ENCODE results near the gene BICD1.
"Not testable (repeated sequence)": the region's sequence is repeated elsewhere in the genome, so short reads cannot be mapped to it uniquely, and the experiment has no call there.

The BICD1 gene

DNA sequence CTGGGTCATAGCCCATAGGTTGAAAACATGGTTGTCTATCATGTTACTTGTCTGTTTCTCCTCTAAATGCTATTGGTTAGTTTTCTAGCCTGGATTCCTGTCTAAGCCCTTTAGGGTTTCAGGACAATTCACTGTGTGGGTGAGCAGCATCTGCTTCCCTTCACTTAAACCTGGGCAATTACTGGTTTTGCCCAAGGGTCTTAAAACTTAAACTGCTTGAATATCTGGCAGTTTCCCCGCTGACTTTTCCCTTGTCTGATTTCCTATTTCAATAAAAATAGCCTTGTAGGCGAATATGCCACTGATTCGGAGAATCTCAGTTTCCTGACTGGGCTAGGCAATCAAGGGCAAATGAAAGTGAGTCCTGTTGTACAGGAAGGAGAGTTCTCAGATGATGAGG is 154.0 kb downstream of the BICD1 start:
- Histone ChIP-seq H3K9ac (ENCODE audit: low read length) (no peak overlapping the region), H3K4me1 (ENCODE audit: control insufficient read depth, insufficient read depth, low read length) (no peaks in the 10 kb centered on the region), H3K4me3 (ENCODE audit: low read length) (no peak overlapping the region), H3K9me3 (ENCODE audit: control insufficient read depth, low read length) (no peaks in the 10 kb centered on the region), H3K27me3 (ENCODE audit: control insufficient read depth, insufficient read depth, low read length) (no peaks in the 10 kb centered on the region), H3K36me3 (ENCODE audit: control insufficient read depth, insufficient read depth, low read length) (no peaks in the 10 kb centered on the region)

DNA sequence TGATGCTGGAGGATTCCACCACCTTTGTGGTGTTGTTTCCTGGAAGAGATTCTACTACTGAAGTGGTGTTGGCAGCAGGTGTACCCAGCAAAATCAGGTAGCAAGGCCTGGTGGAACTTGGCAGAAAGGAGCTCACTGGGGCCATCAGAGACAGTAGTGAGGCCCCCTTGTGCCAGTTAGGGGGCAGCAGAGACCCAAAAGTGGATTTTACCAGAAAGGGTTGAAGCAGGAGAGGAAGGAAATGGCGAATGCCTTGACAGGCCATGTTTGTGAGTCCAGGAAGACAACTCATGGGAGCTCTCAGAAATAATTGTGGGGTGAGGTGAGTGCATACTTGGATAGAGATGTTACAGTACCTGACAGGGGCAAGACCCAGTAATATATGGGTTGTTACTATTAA is 155.0 kb downstream of the BICD1 start:
- no peak overlapping the region for H3K4me3 ChIP-seq (ENCODE audit: low read length)
- H3K36me3 ChIP-seq (ENCODE audit: control insufficient read depth, insufficient read depth, low read length) = no peaks in the 10 kb centered on the region
- no peak overlapping the region for H3K9ac ChIP-seq (ENCODE audit: low read length)
- no peaks in the 10 kb centered on the region for H3K4me1 ChIP-seq (ENCODE audit: control insufficient read depth, insufficient read depth, low read length)
- no peaks in the 10 kb centered on the region for H3K9me3 ChIP-seq (ENCODE audit: control insufficient read depth, low read length)
- H3K27me3 ChIP-seq (ENCODE audit: control insufficient read depth, insufficient read depth, low read length) = no peaks in the 10 kb centered on the region

DNA sequence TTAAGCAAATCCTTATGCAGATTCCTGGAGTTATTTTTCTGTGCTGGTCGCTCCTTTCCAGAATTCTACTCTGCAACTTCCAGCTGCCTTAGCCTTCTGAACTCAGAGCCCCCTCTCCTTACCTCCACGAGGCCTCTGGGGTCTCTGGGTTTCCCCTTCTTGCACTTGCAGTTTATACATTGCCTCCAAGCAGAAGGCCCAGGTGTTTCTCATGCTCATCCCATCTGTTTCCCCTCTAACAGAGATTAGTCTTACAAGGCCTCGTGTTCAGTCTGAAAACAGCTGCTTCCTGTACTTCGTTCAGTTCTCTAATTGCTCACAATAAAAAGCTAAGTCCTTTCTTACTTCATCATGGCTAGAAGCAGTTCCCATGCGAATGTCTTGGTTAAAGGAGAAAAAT is 158.3 kb downstream of the BICD1 start:
- no peak overlapping the region for H3K9ac ChIP-seq (ENCODE audit: low read length)
- no peaks in the 10 kb centered on the region for H3K9me3 ChIP-seq (ENCODE audit: control insufficient read depth, low read length)
- H3K4me3 ChIP-seq (ENCODE audit: low read length) = no peak overlapping the region
- H3K27me3 ChIP-seq (ENCODE audit: control insufficient read depth, insufficient read depth, low read length) = no peaks in the 10 kb centered on the region
- no peaks in the 10 kb centered on the region for H3K36me3 ChIP-seq (ENCODE audit: control insufficient read depth, insufficient read depth, low read length)
- H3K4me1 ChIP-seq (ENCODE audit: control insufficient read depth, insufficient read depth, low read length) = no peaks in the 10 kb centered on the region

DNA sequence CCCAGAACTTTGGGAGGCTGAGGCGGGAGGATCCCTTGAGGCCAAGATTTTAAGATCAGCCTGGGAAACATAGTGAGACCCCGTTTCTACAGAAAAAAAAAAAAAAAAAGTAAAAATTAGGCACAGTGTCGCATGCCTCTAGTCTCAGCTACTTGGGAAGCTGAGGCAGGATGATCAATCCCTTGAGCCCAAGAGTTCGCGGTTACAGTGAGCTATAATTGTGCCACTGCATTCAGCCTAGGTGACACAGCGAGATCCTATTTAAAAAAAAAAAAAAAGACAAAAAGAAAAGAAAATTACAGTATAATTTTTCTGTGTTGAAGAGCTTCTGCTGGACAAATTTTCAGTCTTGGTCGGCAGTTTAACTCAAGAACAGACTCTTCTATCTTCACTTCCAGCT is 158.8 kb downstream of the BICD1 start:
- H3K27me3 ChIP-seq (ENCODE audit: control insufficient read depth, insufficient read depth, low read length) = no peaks in the 10 kb centered on the region
- H3K4me3 ChIP-seq (ENCODE audit: low read length) = no peak overlapping the region
- no peak overlapping the region for H3K9ac ChIP-seq (ENCODE audit: low read length)
- H3K9me3 ChIP-seq (ENCODE audit: control insufficient read depth, low read length) = no peaks in the 10 kb centered on the region
- no peaks in the 10 kb centered on the region for H3K36me3 ChIP-seq (ENCODE audit: control insufficient read depth, insufficient read depth, low read length)
- no peaks in the 10 kb centered on the region for H3K4me1 ChIP-seq (ENCODE audit: control insufficient read depth, insufficient read depth, low read length)

DNA sequence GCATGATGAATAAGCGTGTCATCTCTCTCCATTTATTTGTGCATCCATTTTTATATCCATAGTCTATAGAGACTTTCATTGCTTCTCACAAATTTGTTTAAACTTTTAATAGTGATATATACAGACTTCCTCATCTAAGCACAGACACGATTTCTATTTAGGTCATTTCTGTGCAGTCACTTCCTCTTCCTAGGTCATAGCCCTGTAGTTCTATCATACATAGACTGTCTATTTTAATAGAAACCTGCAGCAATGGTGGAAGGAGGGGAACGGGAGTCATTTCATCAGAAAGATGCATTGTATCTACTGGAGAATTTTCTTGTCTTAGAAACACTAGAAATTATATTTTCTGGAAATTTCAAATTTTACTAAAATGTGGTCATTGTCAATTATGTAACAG is 159.3 kb downstream of the BICD1 start:
- Histone ChIP-seq H3K9me3 (ENCODE audit: control insufficient read depth, low read length) (no peaks in the 10 kb centered on the region), H3K9ac (ENCODE audit: low read length) (no peak overlapping the region), H3K36me3 (ENCODE audit: control insufficient read depth, insufficient read depth, low read length) (no peaks in the 10 kb centered on the region), H3K4me3 (ENCODE audit: low read length) (no peak overlapping the region), H3K4me1 (ENCODE audit: control insufficient read depth, insufficient read depth, low read length) (no peaks in the 10 kb centered on the region), H3K27me3 (ENCODE audit: control insufficient read depth, insufficient read depth, low read length) (no peaks in the 10 kb centered on the region)

DNA sequence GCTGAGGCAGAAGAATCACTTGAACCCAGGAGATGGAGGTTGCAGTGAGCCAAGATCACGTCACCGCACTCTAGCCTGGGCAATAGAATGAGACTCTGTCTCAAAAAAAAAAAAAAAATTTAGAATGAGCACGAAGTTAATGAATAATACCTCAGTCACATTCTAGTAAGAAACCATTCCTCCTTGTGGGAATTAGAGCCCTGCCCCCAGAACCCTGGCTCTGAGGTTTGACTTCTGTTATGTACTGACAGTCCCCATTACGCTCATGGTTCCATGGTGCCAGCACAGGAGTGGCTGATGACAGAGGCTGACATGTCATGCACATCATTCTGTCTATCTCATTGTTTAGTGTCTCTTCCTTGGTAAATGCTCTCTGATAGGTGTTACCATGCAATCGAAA is 160.1 kb downstream of the BICD1 start:
- H3K9ac ChIP-seq (ENCODE audit: low read length) = no peak overlapping the region
- H3K27me3 ChIP-seq (ENCODE audit: control insufficient read depth, insufficient read depth, low read length) = no peaks in the 10 kb centered on the region
- no peaks in the 10 kb centered on the region for H3K9me3 ChIP-seq (ENCODE audit: control insufficient read depth, low read length)
- H3K4me1 ChIP-seq (ENCODE audit: control insufficient read depth, insufficient read depth, low read length) = no peaks in the 10 kb centered on the region
- no peak overlapping the region for H3K4me3 ChIP-seq (ENCODE audit: low read length)
- H3K36me3 ChIP-seq (ENCODE audit: control insufficient read depth, insufficient read depth, low read length) = no peaks in the 10 kb centered on the region

DNA sequence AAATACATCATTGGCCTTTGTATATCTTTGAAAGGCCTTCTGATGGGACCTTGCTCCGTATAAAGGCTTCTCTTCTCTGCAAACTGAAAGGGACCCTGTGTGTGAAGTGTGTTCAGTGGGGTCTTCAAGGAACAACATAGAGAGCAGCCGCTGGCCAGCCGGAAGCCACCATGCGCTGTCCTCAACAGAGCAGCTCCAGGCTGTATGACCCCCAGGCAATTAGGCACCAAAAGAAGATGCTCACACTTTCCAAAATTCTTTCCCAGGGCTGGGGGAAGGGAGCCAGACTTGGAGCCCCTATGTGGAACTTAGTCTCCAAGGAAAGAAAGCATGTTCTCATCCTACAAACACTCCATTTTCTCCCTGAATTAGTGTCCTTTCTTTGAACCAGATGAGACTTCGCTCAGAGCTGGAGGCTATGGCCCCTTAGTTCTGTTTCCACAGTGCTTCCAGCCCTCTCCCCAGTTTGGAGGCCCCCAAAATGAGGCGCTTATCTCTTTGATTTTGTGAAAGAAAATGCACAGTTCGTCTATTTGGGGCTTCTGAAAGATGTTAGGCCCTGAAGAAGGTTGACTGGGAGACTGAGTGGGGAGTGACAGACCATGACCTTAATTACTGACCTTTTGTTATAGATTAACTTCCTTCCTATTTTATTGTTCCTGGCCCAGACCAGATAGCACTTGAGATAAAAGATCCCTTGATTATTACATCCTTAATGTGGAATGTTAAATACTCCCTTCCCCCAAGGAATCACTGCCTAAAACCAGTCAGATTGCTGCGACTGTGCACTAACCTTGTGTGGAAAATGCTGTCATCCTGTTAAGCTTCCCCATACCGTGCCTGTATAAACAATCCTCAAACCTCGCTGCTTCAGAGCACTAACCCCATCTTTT is 164.4 kb downstream of the BICD1 start:
- H3K9ac ChIP-seq (ENCODE audit: low read length) = no peak overlapping the region
- H3K4me3 ChIP-seq (ENCODE audit: low read length) = no peak overlapping the region
- H3K4me1 ChIP-seq (ENCODE audit: control insufficient read depth, insufficient read depth, low read length) = no peaks in the 10 kb centered on the region
- no peaks in the 10 kb centered on the region for H3K27me3 ChIP-seq (ENCODE audit: control insufficient read depth, insufficient read depth, low read length)
- H3K9me3 ChIP-seq (ENCODE audit: control insufficient read depth, low read length) = no peaks in the 10 kb centered on the region
- H3K36me3 ChIP-seq (ENCODE audit: control insufficient read depth, insufficient read depth, low read length) = no peaks in the 10 kb centered on the region

DNA sequence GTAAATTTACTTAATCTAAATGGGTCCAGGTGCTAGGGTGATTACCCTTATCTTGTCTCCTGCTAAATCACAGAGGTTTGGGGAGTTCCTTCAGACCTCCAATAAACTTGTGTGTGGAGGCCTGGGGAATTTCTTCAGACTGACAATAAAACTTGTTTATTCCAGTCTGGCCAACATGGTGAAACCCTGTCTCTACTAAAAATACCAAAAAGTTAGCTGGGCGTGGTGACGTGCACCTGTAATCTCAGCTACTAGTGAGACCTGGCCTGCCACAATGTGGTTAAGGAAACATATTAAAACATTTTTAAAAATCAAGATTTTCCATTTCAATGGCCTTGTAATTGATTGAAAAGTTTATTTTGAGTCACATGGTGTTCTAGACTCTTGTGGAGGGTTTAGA is 165.8 kb downstream of the BICD1 start:
- Histone ChIP-seq H3K9me3 (ENCODE audit: control insufficient read depth, low read length) (no peaks in the 10 kb centered on the region), H3K4me1 (ENCODE audit: control insufficient read depth, insufficient read depth, low read length) (no peaks in the 10 kb centered on the region), H3K27me3 (ENCODE audit: control insufficient read depth, insufficient read depth, low read length) (no peaks in the 10 kb centered on the region), H3K36me3 (ENCODE audit: control insufficient read depth, insufficient read depth, low read length) (no peaks in the 10 kb centered on the region), H3K4me3 (ENCODE audit: low read length) (no peak overlapping the region), H3K9ac (ENCODE audit: low read length) (no peak overlapping the region)

DNA sequence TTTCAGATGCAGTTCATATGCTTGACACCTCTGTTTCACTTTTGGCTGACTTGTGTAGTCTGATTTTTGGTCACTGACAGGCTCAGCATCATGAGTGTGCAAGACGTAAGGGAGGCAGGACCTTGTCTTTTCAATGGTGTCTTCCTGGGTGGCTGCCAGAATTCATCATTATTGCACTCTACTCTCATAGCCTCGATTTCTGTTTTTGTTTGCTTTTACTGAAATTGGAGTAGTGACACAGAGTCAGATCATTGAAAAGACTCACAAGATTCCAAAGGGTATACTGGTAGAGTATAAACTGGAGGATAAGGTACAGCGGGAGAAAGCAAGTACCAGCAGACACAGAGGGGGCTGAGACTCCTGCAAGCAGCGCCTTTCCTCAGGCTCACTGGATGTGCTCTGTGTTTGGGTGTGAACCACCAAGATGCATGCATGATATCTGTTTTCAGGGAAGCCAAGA is 166.4 kb downstream of the BICD1 start:
- H3K9me3 ChIP-seq (ENCODE audit: control insufficient read depth, low read length) = no peaks in the 10 kb centered on the region
- no peak overlapping the region for H3K4me3 ChIP-seq (ENCODE audit: low read length)
- H3K27me3 ChIP-seq (ENCODE audit: control insufficient read depth, insufficient read depth, low read length) = no peaks in the 10 kb centered on the region
- no peak overlapping the region for H3K9ac ChIP-seq (ENCODE audit: low read length)
- no peaks in the 10 kb centered on the region for H3K36me3 ChIP-seq (ENCODE audit: control insufficient read depth, insufficient read depth, low read length)
- no peaks in the 10 kb centered on the region for H3K4me1 ChIP-seq (ENCODE audit: control insufficient read depth, insufficient read depth, low read length)

DNA sequence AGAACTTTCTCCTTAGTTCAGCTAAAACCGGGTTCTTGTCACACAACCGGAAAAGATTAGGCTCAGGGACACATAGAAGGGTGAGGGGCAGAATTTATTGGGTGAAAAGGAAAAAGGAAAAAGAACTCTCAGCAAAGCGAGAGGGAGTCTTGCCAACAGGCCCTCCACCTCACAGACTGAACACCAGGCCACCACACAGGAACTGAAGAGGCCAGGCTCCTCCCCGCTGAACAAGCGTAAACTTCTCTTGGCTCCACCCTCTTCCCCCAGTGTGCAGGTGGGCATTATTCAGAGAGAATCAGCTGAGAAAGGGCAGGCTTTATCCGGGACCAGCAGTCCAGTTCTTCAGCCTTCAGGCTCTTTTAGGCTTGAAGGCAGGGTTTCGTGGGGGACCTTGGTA is 167.1 kb downstream of the BICD1 start:
- Histone ChIP-seq H3K4me1 (ENCODE audit: control insufficient read depth, insufficient read depth, low read length) (no peaks in the 10 kb centered on the region), H3K9ac (ENCODE audit: low read length) (no peak overlapping the region), H3K36me3 (ENCODE audit: control insufficient read depth, insufficient read depth, low read length) (no peaks in the 10 kb centered on the region), H3K27me3 (ENCODE audit: control insufficient read depth, insufficient read depth, low read length) (no peaks in the 10 kb centered on the region), H3K4me3 (ENCODE audit: low read length) (no peak overlapping the region), H3K9me3 (ENCODE audit: control insufficient read depth, low read length) (no peaks in the 10 kb centered on the region)

DNA sequence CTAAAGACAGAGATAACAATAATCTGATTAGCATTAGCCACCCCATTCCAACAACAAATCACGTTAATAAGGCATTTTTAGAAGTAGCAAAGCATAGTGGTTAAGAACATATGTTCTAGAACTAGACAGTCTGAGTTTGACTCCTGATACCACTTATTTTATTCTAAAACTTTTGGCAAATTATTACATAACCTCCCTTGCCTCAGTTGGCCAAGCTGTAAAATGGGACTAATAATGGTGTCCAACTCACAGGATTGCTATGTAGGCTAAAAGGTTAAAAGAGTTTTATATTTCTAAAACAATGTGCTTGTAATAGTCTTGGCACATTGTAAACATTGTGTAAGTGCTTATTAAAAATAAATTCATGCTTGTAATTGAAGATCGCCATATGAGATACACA is 168.0 kb downstream of the BICD1 start:
- H3K9ac ChIP-seq (ENCODE audit: low read length) = no peak overlapping the region

DNA sequence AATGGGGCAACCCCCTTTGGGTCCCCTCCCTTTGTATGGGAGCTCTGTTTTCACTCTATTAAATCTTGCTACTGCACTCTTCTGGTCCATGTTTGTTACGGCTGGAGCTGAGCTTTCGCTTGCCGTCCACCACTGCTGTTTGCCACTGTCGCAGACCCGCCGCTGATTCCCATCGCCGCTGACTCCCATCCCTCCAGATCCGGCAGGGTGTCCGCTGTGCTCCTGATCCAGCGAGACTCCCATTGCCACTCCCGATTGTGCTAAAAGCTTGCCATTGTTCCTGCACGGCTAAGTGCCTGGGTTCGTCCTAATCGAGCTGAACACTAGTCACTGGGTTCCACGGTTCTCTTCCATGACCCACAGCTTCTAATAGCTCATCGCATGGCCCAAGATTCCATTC is 168.9 kb downstream of the BICD1 start:
- not testable (repeated sequence) for H3K9ac ChIP-seq (ENCODE audit: low read length); H3K36me3 ChIP-seq (ENCODE audit: control insufficient read depth, insufficient read depth, low read length)

More for the DNA sequence above, 168.0 kb downstream of the BICD1 start:
- H3K36me3 ChIP-seq (ENCODE audit: control insufficient read depth, insufficient read depth, low read length) = no peaks in the 10 kb centered on the region
- no peaks in the 10 kb centered on the region for H3K27me3 ChIP-seq (ENCODE audit: control insufficient read depth, insufficient read depth, low read length)
- no peaks in the 10 kb centered on the region for H3K9me3 ChIP-seq (ENCODE audit: control insufficient read depth, low read length)
- no peaks in the 10 kb centered on the region for H3K4me1 ChIP-seq (ENCODE audit: control insufficient read depth, insufficient read depth, low read length)
- H3K4me3 ChIP-seq (ENCODE audit: low read length) = no peak overlapping the region

DNA sequence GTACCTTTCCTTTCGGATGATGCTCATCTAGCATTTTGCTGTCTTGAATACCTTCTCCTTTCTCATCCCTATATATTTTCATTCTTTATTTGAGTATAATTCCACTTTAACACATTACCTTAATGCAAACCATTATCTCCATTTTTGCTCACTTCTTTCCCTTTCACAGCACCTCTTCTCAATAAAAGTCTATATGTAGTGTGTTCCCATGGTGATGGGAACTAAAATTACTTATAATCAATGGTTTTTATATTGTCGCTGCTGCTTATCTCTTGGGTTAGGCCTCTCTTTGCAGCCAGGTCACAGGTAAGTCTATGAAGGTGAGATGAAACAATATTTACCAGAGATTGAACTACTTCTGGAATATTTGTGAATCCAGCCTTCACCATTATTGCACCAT is 171.1 kb downstream of the BICD1 start:
- Histone ChIP-seq H3K36me3 (ENCODE audit: control insufficient read depth, insufficient read depth, low read length) (no peaks in the 10 kb centered on the region), H3K9ac (ENCODE audit: low read length) (no peak overlapping the region), H3K9me3 (ENCODE audit: control insufficient read depth, low read length) (no peaks in the 10 kb centered on the region), H3K4me1 (ENCODE audit: control insufficient read depth, insufficient read depth, low read length) (no peaks in the 10 kb centered on the region), H3K4me3 (ENCODE audit: low read length) (no peak overlapping the region), H3K27me3 (ENCODE audit: control insufficient read depth, insufficient read depth, low read length) (no peaks in the 10 kb centered on the region)

More for the DNA sequence above, 168.9 kb downstream of the BICD1 start:
- H3K9me3 ChIP-seq (ENCODE audit: control insufficient read depth, low read length); H3K4me1 ChIP-seq (ENCODE audit: control insufficient read depth, insufficient read depth, low read length); H3K27me3 ChIP-seq (ENCODE audit: control insufficient read depth, insufficient read depth, low read length); H3K4me3 ChIP-seq (ENCODE audit: low read length): not testable (repeated sequence)
